ENCODE data around the gene POR. TPM values are rescaled to one million over a fixed set of nuclear protein-coding genes. Genes with fewer than 3 reads are reported as not detected.

POR gene
- total RNA-seq, 1 experiment from 2014 or later, result 205 TPM

- H4K20me1 ChIP-seq (ENCODE audit: insufficient read depth), result no peaks in the 10 kb centered on the region
- H3K9me3 ChIP-seq (ENCODE audit: insufficient read depth, low read depth), result no peaks in the 10 kb centered on the region
- H3K9me2 ChIP-seq (ENCODE audit: insufficient read depth), result no peaks in the 10 kb centered on the region
- H3K27me3 ChIP-seq (ENCODE audit: insufficient read depth, low read depth), result no peaks in the 10 kb centered on the region
- H3K79me2 ChIP-seq (ENCODE audit: low read depth), result 0 out of 2 replicates have a peak, but pooled peaks cover 6% of the 10 kb centered on the region
- TF ChIP-seq, protein P1, sequence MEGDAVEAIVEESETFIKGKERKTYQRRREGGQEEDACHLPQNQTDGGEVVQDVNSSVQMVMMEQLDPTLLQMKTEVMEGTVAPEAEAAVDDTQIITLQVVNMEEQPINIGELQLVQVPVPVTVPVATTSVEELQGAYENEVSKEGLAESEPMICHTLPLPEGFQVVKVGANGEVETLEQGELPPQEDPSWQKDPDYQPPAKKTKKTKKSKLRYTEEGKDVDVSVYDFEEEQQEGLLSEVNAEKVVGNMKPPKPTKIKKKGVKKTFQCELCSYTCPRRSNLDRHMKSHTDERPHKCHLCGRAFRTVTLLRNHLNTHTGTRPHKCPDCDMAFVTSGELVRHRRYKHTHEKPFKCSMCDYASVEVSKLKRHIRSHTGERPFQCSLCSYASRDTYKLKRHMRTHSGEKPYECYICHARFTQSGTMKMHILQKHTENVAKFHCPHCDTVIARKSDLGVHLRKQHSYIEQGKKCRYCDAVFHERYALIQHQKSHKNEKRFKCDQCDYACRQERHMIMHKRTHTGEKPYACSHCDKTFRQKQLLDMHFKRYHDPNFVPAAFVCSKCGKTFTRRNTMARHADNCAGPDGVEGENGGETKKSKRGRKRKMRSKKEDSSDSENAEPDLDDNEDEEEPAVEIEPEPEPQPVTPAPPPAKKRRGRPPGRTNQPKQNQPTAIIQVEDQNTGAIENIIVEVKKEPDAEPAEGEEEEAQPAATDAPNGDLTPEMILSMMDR (conservative IDR thresholded peaks at IDR 0.05), result no peak
- TF ChIP-seq EZH2 (IDR thresholded peaks at IDR 0.05; ENCODE audit: low read depth), result no peak
- ChIA-PET POLR2A (ENCODE audit: unreplicated experiment) (interaction anchor here (0.6 to 0.8 kb wide), 2 partner anchors 39 to 118 kb away, joined by 4 to 7 read pairs; no protein-coding TSS in a partner anchor), CTCF (no interaction called here)
- H2AFZ ChIP-seq, result no peak overlapping the region
- H3K4me3 ChIP-seq, result no peak overlapping the region
- H3K4me2 ChIP-seq, result no peak overlapping the region
- intact Hi-C loops (cut with micrococcal nuclease; ENCODE audit: unreplicated experiment), result no loop called here
- no TSS peak for BruUV-seq (replicated peaks)
- H3K27ac ChIP-seq, result no peak overlapping the region
- no peaks in the 10 kb centered on the region for H3K36me3 ChIP-seq (ENCODE audit: low read depth)
- H3F3A ChIP-seq (ENCODE audit: insufficient read depth, low read depth), result peaks cover 3% of the 10 kb centered on the region; the same call in 1 of the 2 replicates
- H3K4me1 ChIP-seq (replicated peaks; ENCODE audit: insufficient read depth), result peaks cover 13% of the 10 kb centered on the region
- no peak for DNase-seq
Measured at GRCh38 chr7:75995996-75996395, 81.0 kb downstream of the POR start.

GRCh38 chr7:75996476-75996875 lies 81.5 kb downstream of the POR start:
- H3K27ac ChIP-seq, result no peak overlapping the region
- ChIA-PET CTCF (interaction anchor here (0.6 kb wide), 1 partner anchor 23 kb away, joined by 3 read pairs; no protein-coding TSS in a partner anchor), POLR2A (ENCODE audit: unreplicated experiment) (interaction anchor here (0.6 kb wide), 1 partner anchor 119 kb away, joined by 4 read pairs; no protein-coding TSS in a partner anchor)
- peaks cover 8% of the 10 kb centered on the region for H3K4me1 ChIP-seq (replicated peaks; ENCODE audit: insufficient read depth)
- H3K9me3 ChIP-seq (ENCODE audit: insufficient read depth, low read depth), result no peaks in the 10 kb centered on the region
- no peak overlapping the region for H3K4me2 ChIP-seq
- H3K4me3 ChIP-seq, result no peak overlapping the region
- no peak for DNase-seq
- peaks cover 3% of the 10 kb centered on the region; the same call in 1 of the 2 replicates for H3F3A ChIP-seq (ENCODE audit: insufficient read depth, low read depth)
- H3K9me2 ChIP-seq (ENCODE audit: insufficient read depth), result no peaks in the 10 kb centered on the region
- no peaks in the 10 kb centered on the region for H3K36me3 ChIP-seq (ENCODE audit: low read depth)
- intact Hi-C loops (cut with micrococcal nuclease; ENCODE audit: unreplicated experiment), result no loop called here
- no peaks in the 10 kb centered on the region for H4K20me1 ChIP-seq (ENCODE audit: insufficient read depth)
- no peaks in the 10 kb centered on the region for H3K27me3 ChIP-seq (ENCODE audit: insufficient read depth, low read depth)
- no peak for TF ChIP-seq EZH2 (IDR thresholded peaks at IDR 0.05; ENCODE audit: low read depth)
- TF ChIP-seq, protein P1 (conservative IDR thresholded peaks at IDR 0.05), result no peak
- H2AFZ ChIP-seq, result no peak overlapping the region
- 0 out of 2 replicates have a peak, but pooled peaks cover 6% of the 10 kb centered on the region for H3K79me2 ChIP-seq (ENCODE audit: low read depth)
- BruUV-seq (replicated peaks), result no TSS peak

GRCh38 chr7:75998038-75998437 lies 83.1 kb downstream of the POR start:
- POLR2A ChIA-PET (ENCODE audit: unreplicated experiment), result no interaction called here
- TF ChIP-seq, protein P1 (conservative IDR thresholded peaks at IDR 0.05), result no peak
- no peak for TF ChIP-seq EZH2 (IDR thresholded peaks at IDR 0.05; ENCODE audit: low read depth)

More at GRCh38 chr7:75998038-75998437, 83.1 kb downstream of the POR start:
- BruUV-seq (replicated peaks), result no TSS peak
- H3K9me3 ChIP-seq (ENCODE audit: insufficient read depth, low read depth), result no peaks in the 10 kb centered on the region
- H3K9me2 ChIP-seq (ENCODE audit: insufficient read depth), result no peaks in the 10 kb centered on the region
- H3K4me2 ChIP-seq, result no peak overlapping the region
- H3K4me1 ChIP-seq (replicated peaks; ENCODE audit: insufficient read depth), result peaks cover 6% of the 10 kb centered on the region
- no peak overlapping the region for H2AFZ ChIP-seq
- H3K36me3 ChIP-seq (ENCODE audit: low read depth), result no peaks in the 10 kb centered on the region
- 0 out of 2 replicates have a peak, but pooled peaks cover 4% of the 10 kb centered on the region for H3K79me2 ChIP-seq (ENCODE audit: low read depth)
- CTCF ChIA-PET, result interaction anchor here (0.7 kb wide), 1 partner anchor 271 kb away, joined by 3 read pairs; no protein-coding TSS in a partner anchor
- H3K27me3 ChIP-seq (ENCODE audit: insufficient read depth, low read depth), result no peaks in the 10 kb centered on the region
- no peak overlapping the region for H3K27ac ChIP-seq
- no peak overlapping the region for H3K4me3 ChIP-seq
- DNase-seq, result no peak
- no peaks in the 10 kb centered on the region for H4K20me1 ChIP-seq (ENCODE audit: insufficient read depth)
- intact Hi-C loops (cut with micrococcal nuclease; ENCODE audit: unreplicated experiment), result no loop called here
- H3F3A ChIP-seq (ENCODE audit: insufficient read depth, low read depth), result peaks cover 3% of the 10 kb centered on the region; the same call in 1 of the 2 replicates

All from PC-9 (cell line).